ENCODE data around the gene GLYAT.

Gene GLYAT

GRCh38 chr11:58731819-58732218 lies at the start of gene GLYAT:
GLYAT (minus strand) TSS chr11:58731943; CDS start chr11:58724496, 7,447 bp downstream.
- DNase-seq, result no peak

- DNase-seq, result no peak
Measured at GRCh38 chr11:58781345-58781744, 49.6 kb upstream of the GLYAT start.

GRCh38 chr11:58780578-58780977 lies 48.8 kb upstream of the GLYAT start:
- no peak for DNase-seq

GRCh38 chr11:58776891-58777710 lies 45.4 kb upstream of the GLYAT start:
- no peak for DNase-seq

GRCh38 chr11:58775066-58775708 lies 43.4 kb upstream of the GLYAT start:
- DNase-seq, result no peak

- DNase-seq, result no peak
Measured at GRCh38 chr11:58774164-58774593, 42.4 kb upstream of the GLYAT start.

GRCh38 chr11:58773337-58773736 lies 41.6 kb upstream of the GLYAT start:
- DNase-seq, result no peak

- no peak for DNase-seq
Measured at GRCh38 chr11:58772329-58773285, 40.9 kb upstream of the GLYAT start.

- DNase-seq, result no peak
Measured at GRCh38 chr11:58771458-58771855, 39.7 kb upstream of the GLYAT start.

GRCh38 chr11:58770627-58771457 lies 39.1 kb upstream of the GLYAT start:
- no peak for DNase-seq

- no peak for DNase-seq
Measured at GRCh38 chr11:58770166-58770565, 38.4 kb upstream of the GLYAT start.

GRCh38 chr11:58769308-58769707 lies 37.6 kb upstream of the GLYAT start:
- DNase-seq, result no peak

GRCh38 chr11:58768137-58768536 lies 36.4 kb upstream of the GLYAT start:
- DNase-seq, result no peak

- no peak for DNase-seq
Measured at GRCh38 chr11:58765078-58765477, 33.3 kb upstream of the GLYAT start.

GRCh38 chr11:58763120-58763490 lies 31.4 kb upstream of the GLYAT start:
- no peak for DNase-seq

GRCh38 chr11:58762284-58763119 lies 30.8 kb upstream of the GLYAT start:
- no peak for DNase-seq

- no peak for DNase-seq
Measured at GRCh38 chr11:58757439-58757838, 25.7 kb upstream of the GLYAT start.

- no peak for DNase-seq
Measured at GRCh38 chr11:58745705-58746364, 14.1 kb upstream of the GLYAT start.

- no peak for DNase-seq
Measured at GRCh38 chr11:58744988-58745704, 13.4 kb upstream of the GLYAT start.
